Chondrocyte (in vitro differentiated cells): ENCODE results near the gene CCDC78. TPM values are rescaled to one million over a fixed set of nuclear protein-coding genes. Genes with fewer than 3 reads are reported as not detected.
A peak's percentile ranks its signal among the peaks of the same experiment; 100 is the strongest.

Experiments
- DNase-seq: peaks from one replicate; pipeline ENCODE4 v3.0.0; 2021; ENCODE audit warnings: mixed read lengths, low spot score
- H3K27ac Mint-ChIP-seq: one replicate; pipeline ENCODE4 v1.8.0; 2021; ENCODE audit warnings: mild to moderate bottlenecking, moderate library complexity, mixed read lengths; ENCODE audit not compliant: unreplicated experiment
- H3K27me3 Mint-ChIP-seq: 2 replicates; pipeline ENCODE4 v1.8.0; 2021; ENCODE audit warnings: low read depth, mixed read lengths
- H3K36me3 Mint-ChIP-seq: 2 replicates; pipeline ENCODE4 v1.8.0; 2021; ENCODE audit warnings: low read depth, mixed read lengths
- H3K4me1 Mint-ChIP-seq: 2 replicates; pipeline ENCODE4 v1.8.0; 2021; ENCODE audit warnings: low read depth, mild to moderate bottlenecking, mixed read lengths
- H3K4me3 Mint-ChIP-seq: one replicate; pipeline ENCODE4 v1.8.0; 2021; ENCODE audit warnings: mild to moderate bottlenecking, moderate library complexity, mixed read lengths; ENCODE audit not compliant: unreplicated experiment
- H3K9me3 Mint-ChIP-seq: 2 replicates; pipeline ENCODE4 v1.8.0; 2021; ENCODE audit warnings: low read depth, mixed read lengths
- total RNA-seq: library from RNA; stranded (reverse); gene quantifications from 3 replicates; pipeline ENCODE4 v1.2.1, GENCODE V29; 2021
- TF ChIP-seq, protein P1 (sequence below): fragments of 200-600 bp; sonication (generic); IDR thresholded peaks from 2 replicates; pipeline ENCODE4 v1.5.0; 2021; ENCODE audit warnings: antibody characterized with exemption, mild to moderate bottlenecking, moderate library complexity

Gene CCDC78
- total RNA-seq, 1 donor from 2014 or later = 3.9 TPM

DNA sequence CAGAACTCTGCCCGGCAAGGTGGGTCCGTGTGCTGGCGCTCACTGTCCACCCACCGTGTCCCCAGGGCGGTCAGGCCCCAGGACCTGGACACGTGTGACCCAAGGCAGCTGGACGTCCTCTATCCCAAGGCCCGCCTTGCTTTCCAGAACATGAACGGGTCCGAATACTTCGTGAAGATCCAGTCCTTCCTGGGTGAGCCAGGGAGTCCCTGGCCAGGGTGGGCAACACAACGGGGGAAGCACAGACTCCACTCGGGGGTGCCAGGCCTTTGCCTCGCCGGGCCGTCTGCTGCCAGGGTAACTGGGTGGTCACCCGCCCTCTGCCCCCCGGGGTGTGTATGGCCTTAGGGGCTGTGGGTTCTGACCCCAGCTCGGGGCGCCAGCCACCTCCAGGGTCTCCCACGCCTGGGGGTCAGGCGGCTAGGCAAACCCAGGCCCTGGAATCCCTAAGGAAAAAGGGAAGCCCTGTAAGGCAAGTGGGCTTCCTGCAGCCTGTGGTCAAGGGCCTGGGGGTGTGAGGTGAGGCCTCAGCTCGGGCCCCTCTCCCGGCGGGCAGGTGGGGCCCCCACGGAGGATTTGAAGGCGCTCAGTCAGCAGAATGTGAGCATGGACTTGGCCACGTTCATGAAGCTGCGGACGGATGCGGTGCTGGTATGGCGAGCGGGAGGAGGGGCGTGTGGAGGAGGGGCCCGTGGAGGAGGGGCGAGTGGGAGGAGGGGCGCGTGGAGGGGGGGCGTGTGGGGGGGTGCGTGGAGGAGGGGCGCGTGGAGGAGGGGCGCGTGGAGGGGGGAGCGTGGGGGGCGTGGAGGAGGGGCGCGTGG, 40.8 kb upstream of the CCDC78 start:
- Mint-ChIP-seq H3K36me3 (no peaks in the 10 kb centered on the region), H3K27ac (no peak overlapping the region), H3K4me3 (no peak overlapping the region), H3K9me3 (no peaks in the 10 kb centered on the region), H3K27me3 (peaks cover 1% of the 10 kb centered on the region), H3K4me1 (no peaks in the 10 kb centered on the region)
- DNase-seq = peak; percentile 93
- TF ChIP-seq, protein P1, sequence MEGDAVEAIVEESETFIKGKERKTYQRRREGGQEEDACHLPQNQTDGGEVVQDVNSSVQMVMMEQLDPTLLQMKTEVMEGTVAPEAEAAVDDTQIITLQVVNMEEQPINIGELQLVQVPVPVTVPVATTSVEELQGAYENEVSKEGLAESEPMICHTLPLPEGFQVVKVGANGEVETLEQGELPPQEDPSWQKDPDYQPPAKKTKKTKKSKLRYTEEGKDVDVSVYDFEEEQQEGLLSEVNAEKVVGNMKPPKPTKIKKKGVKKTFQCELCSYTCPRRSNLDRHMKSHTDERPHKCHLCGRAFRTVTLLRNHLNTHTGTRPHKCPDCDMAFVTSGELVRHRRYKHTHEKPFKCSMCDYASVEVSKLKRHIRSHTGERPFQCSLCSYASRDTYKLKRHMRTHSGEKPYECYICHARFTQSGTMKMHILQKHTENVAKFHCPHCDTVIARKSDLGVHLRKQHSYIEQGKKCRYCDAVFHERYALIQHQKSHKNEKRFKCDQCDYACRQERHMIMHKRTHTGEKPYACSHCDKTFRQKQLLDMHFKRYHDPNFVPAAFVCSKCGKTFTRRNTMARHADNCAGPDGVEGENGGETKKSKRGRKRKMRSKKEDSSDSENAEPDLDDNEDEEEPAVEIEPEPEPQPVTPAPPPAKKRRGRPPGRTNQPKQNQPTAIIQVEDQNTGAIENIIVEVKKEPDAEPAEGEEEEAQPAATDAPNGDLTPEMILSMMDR = no peak

- H3K4me1 Mint-ChIP-seq = no peaks in the 10 kb centered on the region
- H3K4me3 Mint-ChIP-seq = no peak overlapping the region
- peaks cover 1% of the 10 kb centered on the region for H3K27me3 Mint-ChIP-seq
- peak; percentile 78 for DNase-seq
- H3K36me3 Mint-ChIP-seq = no peaks in the 10 kb centered on the region
- TF ChIP-seq, protein P1 = no peak
- no peaks in the 10 kb centered on the region for H3K9me3 Mint-ChIP-seq
- no peak overlapping the region for H3K27ac Mint-ChIP-seq
Observed at GRCh38 chr16:766008-766819, 40.0 kb upstream of the CCDC78 start.

DNA sequence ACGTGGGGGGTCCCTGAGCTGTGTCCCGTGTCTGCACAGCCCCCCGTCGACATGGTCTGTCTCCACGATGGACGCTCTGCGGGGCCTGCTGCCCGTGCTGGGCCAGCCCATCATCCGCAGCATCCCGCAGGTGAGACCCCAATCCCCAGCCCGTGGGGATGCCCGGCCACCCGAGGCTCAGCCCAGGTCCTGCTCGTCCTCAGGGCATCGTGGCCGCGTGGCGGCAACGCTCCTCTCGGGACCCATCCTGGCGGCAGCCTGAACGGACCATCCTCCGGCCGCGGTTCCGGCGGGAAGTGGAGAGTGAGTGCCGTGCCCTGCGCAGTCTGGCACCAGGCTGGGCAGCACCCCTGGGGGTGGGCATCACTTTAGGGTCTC, 39.2 kb upstream of the CCDC78 start:
- no peaks in the 10 kb centered on the region for H3K9me3 Mint-ChIP-seq
- peaks cover 1% of the 10 kb centered on the region for H3K27me3 Mint-ChIP-seq
- no peak for DNase-seq
- H3K36me3 Mint-ChIP-seq = no peaks in the 10 kb centered on the region
- H3K4me3 Mint-ChIP-seq = no peak overlapping the region
- H3K27ac Mint-ChIP-seq = no peak overlapping the region
- TF ChIP-seq, protein P1 = no peak
- H3K4me1 Mint-ChIP-seq = no peaks in the 10 kb centered on the region

- Mint-ChIP-seq H3K27me3 (peaks cover 1% of the 10 kb centered on the region), H3K4me3 (no peak overlapping the region), H3K4me1 (no peaks in the 10 kb centered on the region), H3K36me3 (no peaks in the 10 kb centered on the region), H3K9me3 (no peaks in the 10 kb centered on the region), H3K27ac (no peak overlapping the region)
- peak; percentile 91 for DNase-seq
- TF ChIP-seq, protein P1 = no peak
Observed at GRCh38 chr16:764848-765487, 38.7 kb upstream of the CCDC78 start.

- DNase-seq = no peak
- no peaks in the 10 kb centered on the region for H3K36me3 Mint-ChIP-seq
- no peaks in the 10 kb centered on the region for H3K9me3 Mint-ChIP-seq
- H3K27me3 Mint-ChIP-seq = peaks cover 1% of the 10 kb centered on the region
- no peak overlapping the region for H3K4me3 Mint-ChIP-seq
- no peaks in the 10 kb centered on the region for H3K4me1 Mint-ChIP-seq
- TF ChIP-seq, protein P1 = no peak
- H3K27ac Mint-ChIP-seq = no peak overlapping the region
Observed at GRCh38 chr16:764184-764750, 38.0 kb upstream of the CCDC78 start.
